SKM-1 treated with dmso at 0.1 percent for 144 hours (cell line): ENCODE results near the gene CD300H.

Experiments
- DNase-seq: peaks from one replicate; lab custom pipeline; 2025; ENCODE audit not compliant: unreplicated experiment; lab: John Stamatoyannopoulos, UW

Gene CD300H

GRCh38 chr17:74552037-74552436, 15.3 kb downstream of the CD300H start:
- no peak for DNase-seq

GRCh38 chr17:74550602-74551001, 16.7 kb downstream of the CD300H start:
- DNase-seq, result no peak

DNA sequence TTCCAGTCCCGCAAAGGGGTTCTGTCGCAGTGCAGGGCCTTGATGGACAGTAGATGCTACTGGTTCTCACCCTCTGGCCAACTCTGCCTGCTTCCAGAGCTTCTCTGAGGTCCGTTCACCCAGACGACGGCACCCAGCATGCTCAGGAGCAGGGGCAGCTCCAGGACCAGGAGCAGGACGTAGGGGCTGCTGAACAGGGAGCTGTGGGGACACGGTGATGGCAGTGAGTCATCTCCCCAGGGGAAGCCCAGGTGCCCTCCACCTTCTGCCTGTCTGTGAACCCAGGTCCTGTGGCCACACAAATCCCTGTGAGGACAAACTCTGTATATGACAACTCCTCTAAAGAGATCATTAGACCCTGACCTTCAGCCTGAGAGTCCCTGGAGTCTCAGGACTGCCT, 18.0 kb downstream of the CD300H start:
- DNase-seq, result no peak

GRCh38 chr17:74547736-74548135, 19.6 kb downstream of the CD300H start:
- no peak for DNase-seq

GRCh38 chr17:74547264-74547663, 20.0 kb downstream of the CD300H start:
- no peak for DNase-seq

- DNase-seq, result no peak
These were observed 20.7 kb downstream of the CD300H start for GRCh38 chr17:74546586-74546985.

DNA sequence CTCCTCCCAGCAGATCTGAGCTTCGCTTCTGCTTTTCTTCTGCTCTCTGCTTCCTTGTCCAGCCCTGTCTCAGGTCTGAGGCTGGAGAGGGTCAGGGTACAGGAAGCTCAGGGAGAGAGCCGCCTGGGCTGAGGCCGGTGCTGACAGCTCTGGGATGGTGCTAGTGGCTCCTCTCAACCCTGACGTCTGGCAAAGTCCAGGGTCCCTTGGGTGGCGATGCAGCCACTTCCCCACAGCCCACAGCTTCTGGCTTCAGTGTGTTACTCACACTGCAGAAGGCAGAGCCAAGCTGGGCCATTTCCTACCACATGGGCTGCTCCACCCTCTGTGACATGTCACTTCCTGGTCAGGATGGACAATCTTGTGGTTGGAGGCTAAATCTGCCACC, 21.5 kb downstream of the CD300H start, which contains the start of gene CD300C:
TSS of gene CD300C (minus strand) at position 273 of the 388 bp plus-strand sequence. CDS start 333 bp downstream, outside the sequence.
- peak; percentile 76 for DNase-seq

- DNase-seq, result no peak
These were observed 22.1 kb downstream of the CD300H start for GRCh38 chr17:74544991-74545842.

DNA sequence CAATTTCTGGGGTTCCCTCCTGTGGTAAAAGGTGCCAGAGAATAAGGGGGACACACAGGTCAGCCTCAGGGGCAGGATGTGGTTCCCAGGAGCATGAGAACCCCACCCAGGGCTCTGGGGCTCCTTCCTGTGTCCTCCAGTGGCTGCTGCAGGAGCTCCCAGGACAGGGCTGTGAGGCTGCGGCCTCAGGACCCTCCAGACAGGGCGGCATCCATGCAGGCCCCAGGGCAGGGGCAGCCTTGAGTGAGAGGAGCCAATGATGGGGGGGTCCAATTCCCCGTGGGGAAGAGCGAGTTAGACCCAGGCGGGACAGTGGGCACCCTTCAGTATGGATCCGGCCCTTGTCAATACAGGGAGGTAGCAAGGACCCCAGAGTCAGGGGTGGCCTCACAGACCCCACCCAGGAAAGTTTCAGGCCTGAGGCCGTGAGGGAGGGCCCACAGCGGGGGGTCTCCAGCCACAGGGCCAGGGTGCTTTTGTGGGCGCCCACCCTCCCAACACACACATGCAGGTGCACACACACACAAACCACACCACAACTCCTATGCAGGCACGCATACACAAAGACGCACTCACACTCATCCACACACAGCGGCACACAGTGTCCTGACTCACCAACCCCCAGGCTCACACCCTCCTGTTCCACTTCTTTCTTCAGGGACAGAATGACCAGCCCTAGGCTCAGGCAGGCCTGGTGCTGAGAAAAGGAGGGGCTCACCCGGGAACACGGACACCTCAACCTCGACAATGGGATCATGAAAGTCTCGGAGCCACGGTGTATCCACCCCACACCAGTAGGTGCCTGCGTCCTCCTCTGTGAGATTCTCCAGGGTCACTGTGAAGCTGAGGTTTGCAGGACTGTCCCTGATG, 23.2 kb downstream of the CD300H start:
- DNase-seq, result no peak

- DNase-seq, result no peak
These were observed 23.9 kb downstream of the CD300H start for GRCh38 chr17:74543406-74543805.

GRCh38 chr17:74542727-74543383, 24.5 kb downstream of the CD300H start:
- DNase-seq, result no peak

- no peak for DNase-seq
These were observed 25.1 kb downstream of the CD300H start for GRCh38 chr17:74542166-74542565.

- no peak for DNase-seq
These were observed 25.9 kb downstream of the CD300H start for GRCh38 chr17:74541176-74542111.

- no peak for DNase-seq
These were observed 28.0 kb downstream of the CD300H start for GRCh38 chr17:74539281-74539820.

DNA sequence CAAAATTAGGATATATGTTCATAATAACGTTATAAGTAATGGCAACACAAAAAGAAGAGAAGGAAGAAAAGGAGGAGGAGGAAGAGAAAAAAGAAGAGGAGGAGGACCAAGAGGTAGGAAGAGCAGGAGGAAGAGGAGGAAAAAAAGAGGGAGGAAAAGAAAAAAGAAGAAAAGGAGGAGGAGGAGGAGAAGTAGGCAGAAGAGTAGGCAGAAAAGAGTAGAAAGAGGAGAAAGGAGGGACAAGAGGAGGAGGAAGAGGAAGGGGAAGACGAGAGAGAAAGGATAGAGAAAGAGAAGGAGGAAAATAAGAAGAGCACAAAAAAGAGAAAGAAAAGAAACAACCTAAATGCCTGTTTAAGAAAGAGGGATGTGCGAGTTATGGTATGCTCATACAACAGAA, 30.4 kb downstream of the CD300H start:
- no peak for DNase-seq

GRCh38 chr17:74532115-74532514, 35.2 kb downstream of the CD300H start:
- peak; percentile 95 for DNase-seq

DNA sequence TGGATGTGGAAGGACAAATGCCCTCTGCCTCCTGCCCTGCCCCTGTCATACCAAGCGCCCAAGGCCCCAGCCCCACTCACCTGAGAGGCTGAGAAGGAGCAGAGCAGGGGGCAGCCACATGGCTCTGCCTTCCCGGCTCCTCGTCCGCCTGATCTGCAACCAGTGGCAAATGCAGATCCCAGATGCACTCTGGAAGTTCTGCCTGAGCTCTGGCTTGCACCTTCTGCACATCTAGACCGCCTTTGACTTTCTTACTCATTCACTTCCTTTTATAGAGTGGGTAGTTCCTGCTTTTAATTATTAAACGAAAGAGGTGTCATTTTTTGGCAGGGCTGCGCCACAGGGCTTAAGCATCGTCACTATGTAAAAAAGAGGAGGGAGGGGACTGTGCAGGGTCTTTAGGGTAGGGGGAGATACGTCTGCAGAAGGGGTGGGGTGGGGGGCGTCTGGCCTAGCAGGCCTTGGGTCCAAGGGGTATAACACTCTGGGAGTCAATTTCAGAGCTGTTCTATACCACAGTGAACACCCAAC, 36.0 kb downstream of the CD300H start, which contains the start of gene CD300LB:
TSS of gene CD300LB (minus strand) at position 245 of the 531 bp plus-strand sequence. CDS start at position 120, 125 bp downstream.
- no peak for DNase-seq

DNA sequence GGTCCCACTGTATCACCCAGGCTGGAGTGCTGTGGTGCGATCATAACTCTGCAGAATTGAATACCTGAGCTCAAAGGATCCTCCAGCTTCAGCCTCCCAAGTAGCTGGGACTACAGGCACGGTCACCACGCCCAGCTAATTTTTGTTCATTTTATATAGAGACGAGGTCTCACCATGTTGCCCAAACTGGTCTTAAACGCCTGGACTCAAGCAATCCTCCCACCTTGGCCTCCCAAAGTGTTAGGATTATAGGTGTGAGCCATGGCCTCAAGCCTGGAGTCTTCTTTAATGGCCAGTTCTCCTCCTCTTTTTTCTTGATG, 36.5 kb downstream of the CD300H start:
- DNase-seq, result no peak

- DNase-seq, result no peak
These were observed 38.1 kb downstream of the CD300H start for GRCh38 chr17:74529243-74529642.
